ENCODE measurements around the gene GPBP1. TPM values are rescaled to one million over a fixed set of nuclear protein-coding genes. Genes with fewer than 3 reads are reported as not detected.
"Not testable (repeated sequence)": the region's sequence is repeated elsewhere in the genome, so short reads cannot be mapped to it uniquely, and the experiment has no call there.

Gene GPBP1
- total and polyA plus RNA-seq, 2 donors = 41.4 to 174 TPM

DNA sequence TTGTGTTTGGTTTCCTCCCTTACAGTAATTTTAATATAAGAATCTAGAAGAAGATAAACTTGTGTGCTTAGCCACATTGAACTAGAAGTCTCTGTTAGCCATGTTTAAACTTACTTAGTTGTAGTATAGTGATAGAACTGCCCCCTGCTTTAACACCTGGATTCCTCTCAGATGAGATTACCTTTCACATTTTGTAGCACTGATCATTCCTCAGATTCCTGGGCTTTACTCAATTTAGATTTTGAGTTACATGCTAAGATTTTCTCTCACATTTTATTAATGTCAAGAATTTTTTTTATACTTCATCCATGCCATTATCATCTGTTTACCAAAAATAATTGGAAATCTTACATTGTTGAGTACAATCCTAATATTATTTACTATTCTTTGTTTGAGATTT is 70.5 kb downstream of the GPBP1 start:
- no peak for DNase-seq (ENCODE audit: extremely low spot score)
- H3K36me3 ChIP-seq (ENCODE audit: insufficient read depth) = peaks cover 8% of the 10 kb centered on the region

DNA sequence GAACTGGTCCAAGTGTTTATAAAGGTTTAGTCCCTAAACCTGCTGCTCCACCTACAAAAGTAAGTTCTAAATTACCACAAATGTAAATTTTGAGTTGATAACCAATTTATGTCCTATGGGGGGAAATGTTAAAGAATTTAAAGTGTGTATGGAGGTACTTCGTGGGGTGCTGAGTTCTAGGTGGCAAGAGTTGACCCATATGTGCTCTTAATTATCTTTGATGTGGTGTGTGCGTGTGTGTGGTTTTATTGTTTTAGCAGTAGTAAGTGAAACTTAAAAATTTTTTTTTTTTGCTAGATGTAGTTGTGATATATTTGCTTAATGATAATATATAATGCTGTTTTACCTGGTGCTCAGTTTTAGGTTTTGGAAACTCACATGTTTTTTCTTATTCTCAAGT is 72.6 kb downstream of the GPBP1 start:
- no peak overlapping the region for H3K27ac ChIP-seq (ENCODE audit: low read depth)
- peaks cover 8% of the 10 kb centered on the region for H3K36me3 ChIP-seq (ENCODE audit: insufficient read depth)
- no peak overlapping the region for H3K4me3 ChIP-seq (ENCODE audit: low read depth, low read length)
- WGBS = 94% methylated on average over 2 of the region's 2 CpGs
- no peak for DNase-seq (ENCODE audit: extremely low spot score)
- H3K4me1 ChIP-seq (ENCODE audit: insufficient read depth) = no peaks in the 10 kb centered on the region

More for the DNA sequence above, 70.5 kb downstream of the GPBP1 start:
- H3K4me3 ChIP-seq (ENCODE audit: low read depth, low read length) = no peak overlapping the region
- no peak overlapping the region for H3K27ac ChIP-seq (ENCODE audit: low read depth)
- peaks cover 3% of the 10 kb centered on the region for H3K4me1 ChIP-seq (ENCODE audit: insufficient read depth)

DNA sequence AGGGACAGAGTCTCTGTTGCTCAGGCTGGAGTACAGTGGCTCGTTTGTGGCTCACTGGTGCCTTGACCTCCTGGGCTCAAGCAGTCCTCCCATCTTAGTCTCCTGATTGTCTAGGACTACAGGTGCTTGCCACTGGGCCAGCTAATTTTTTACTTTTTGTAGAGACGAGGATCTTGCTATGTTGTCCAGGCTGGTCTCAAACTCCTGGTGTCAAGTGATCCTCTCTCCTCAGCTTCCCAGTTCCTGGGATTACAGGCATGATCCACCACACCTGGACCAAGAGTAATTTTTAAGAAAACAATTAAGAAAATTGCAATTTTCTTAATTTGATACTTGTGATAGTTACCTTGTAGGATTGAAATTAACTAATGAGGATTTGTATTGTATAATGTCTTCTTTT is 73.9 kb downstream of the GPBP1 start:
- H3K4me1 ChIP-seq (ENCODE audit: insufficient read depth) = no peaks in the 10 kb centered on the region
- 94% methylated on average over 2 of the region's 2 CpGs for WGBS

DNA sequence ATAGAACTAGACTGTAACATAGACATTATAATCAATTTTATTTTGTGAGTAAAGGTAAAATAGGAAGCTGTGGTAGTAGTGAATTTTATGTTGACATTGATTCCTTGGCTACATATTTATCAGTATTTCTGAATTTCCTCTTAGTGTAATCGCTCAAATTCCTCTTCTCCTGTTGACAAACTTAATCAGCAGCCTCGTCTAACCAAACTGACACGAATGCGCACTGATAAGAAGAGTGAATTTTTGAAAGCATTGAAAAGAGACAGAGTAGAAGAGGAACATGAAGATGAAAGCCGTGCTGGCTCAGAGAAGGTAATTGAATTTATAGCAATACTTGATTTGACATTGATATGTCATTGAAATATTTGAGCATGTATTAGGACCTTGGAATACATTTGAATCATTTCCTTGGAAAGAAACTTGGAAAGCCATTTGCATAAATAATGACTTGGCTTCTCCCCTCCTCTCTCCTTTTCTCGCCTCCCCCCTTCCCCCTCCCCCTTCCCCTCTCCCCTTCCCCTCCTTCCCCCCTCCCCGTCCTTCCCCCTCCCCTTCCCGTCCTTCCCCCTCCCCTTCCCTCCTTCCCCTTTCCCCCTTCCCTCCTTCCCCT is 75.5 kb downstream of the GPBP1 start:
- H3K36me3 ChIP-seq (ENCODE audit: insufficient read depth) = peaks cover 8% of the 10 kb centered on the region
- H3K27ac ChIP-seq (ENCODE audit: low read depth) = no peak overlapping the region
- DNase-seq (ENCODE audit: extremely low spot score) = no peak
- H3K4me1 ChIP-seq (ENCODE audit: insufficient read depth) = no peaks in the 10 kb centered on the region
- H3K4me3 ChIP-seq (ENCODE audit: low read depth, low read length) = no peak overlapping the region
- 85% methylated on average over 8 of the region's 8 CpGs for WGBS

More for the DNA sequence above, 73.9 kb downstream of the GPBP1 start:
- Histone ChIP-seq H3K4me3 (ENCODE audit: low read depth, low read length) (no peak overlapping the region), H3K27ac (ENCODE audit: low read depth) (no peak overlapping the region), H3K36me3 (ENCODE audit: insufficient read depth) (peaks cover 8% of the 10 kb centered on the region)
- no peak for DNase-seq (ENCODE audit: extremely low spot score)

DNA sequence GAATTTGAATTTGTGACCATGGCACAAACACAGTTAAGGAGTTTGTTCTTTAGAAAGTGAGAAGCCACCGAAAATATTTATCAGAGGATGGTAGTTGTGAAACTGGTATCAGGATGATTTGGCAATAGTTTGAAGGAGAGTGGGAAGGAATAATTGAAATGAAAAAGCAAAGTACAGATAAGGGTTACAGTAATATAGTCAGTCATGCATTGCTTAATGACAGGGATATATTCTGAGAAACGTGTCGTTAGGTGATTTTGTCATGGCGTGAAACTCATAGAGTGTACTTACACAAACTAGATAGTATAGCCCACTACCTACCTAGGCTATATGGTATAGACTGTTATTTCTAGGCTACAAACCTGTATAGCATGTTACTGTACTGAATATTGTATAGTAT is 84.2 kb downstream of the GPBP1 start:
- H3K4me3 ChIP-seq (ENCODE audit: low read depth, low read length) = no peak overlapping the region
- peaks cover 4% of the 10 kb centered on the region for H3K36me3 ChIP-seq (ENCODE audit: insufficient read depth)
- H3K4me1 ChIP-seq (ENCODE audit: insufficient read depth) = no peaks in the 10 kb centered on the region
- no peak overlapping the region for H3K27ac ChIP-seq (ENCODE audit: low read depth)
- 88% methylated on average over 4 of the region's 4 CpGs for WGBS
- no peak for DNase-seq (ENCODE audit: extremely low spot score)

DNA sequence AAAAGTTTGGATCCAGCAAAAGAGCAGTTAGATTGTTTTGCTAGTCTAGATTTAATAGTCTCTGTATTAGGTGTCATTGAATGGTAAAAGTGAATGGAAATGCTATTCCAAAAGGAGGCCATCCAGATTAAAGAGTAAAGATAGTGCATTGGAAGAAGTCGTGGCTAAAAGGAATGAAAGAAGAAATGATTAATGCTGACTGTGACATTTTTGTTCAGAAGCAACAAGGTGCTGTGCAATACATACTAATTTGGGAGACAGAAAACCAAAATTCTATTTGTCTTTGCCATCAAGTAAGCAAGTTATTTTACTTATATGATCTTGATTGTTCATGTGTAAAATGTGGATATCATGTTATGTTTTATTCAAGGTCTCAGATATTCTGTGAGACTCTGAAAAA is 85.1 kb downstream of the GPBP1 start:
- Histone ChIP-seq H3K36me3 (ENCODE audit: insufficient read depth) (peaks cover 7% of the 10 kb centered on the region), H3K4me3 (ENCODE audit: low read depth, low read length) (no peak overlapping the region), H3K4me1 (ENCODE audit: insufficient read depth) (no peaks in the 10 kb centered on the region), H3K27ac (ENCODE audit: low read depth) (no peak overlapping the region)
- DNase-seq (ENCODE audit: extremely low spot score) = no peak
- WGBS = 68% methylated on average over 1 of the region's 1 CpG

DNA sequence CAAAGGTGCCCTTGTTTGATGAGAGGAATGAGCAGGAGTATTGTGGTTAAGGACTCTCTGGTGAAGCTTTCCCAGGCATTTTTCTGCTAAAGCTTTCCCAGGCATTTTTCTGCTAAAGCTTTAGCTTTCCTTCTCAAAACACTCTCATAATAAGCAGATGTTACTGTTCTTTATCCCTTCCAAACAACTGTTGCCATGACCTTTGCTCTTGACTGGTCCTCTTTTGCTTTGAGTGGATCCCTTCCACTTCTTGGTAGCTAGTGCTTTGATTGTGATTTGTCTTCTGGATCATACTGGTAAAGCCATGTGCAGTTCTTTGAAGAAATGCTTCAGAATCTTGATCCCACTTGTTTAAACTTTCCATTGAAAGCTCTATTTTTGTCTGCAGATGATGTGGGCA is 85.8 kb downstream of the GPBP1 start:
- no peak for DNase-seq (ENCODE audit: extremely low spot score)
- H3K4me1 ChIP-seq (ENCODE audit: insufficient read depth) = no peaks in the 10 kb centered on the region
- no peak overlapping the region for H3K27ac ChIP-seq (ENCODE audit: low read depth)
- H3K36me3 ChIP-seq (ENCODE audit: insufficient read depth) = peaks cover 7% of the 10 kb centered on the region
- no peak overlapping the region for H3K4me3 ChIP-seq (ENCODE audit: low read depth, low read length)

DNA sequence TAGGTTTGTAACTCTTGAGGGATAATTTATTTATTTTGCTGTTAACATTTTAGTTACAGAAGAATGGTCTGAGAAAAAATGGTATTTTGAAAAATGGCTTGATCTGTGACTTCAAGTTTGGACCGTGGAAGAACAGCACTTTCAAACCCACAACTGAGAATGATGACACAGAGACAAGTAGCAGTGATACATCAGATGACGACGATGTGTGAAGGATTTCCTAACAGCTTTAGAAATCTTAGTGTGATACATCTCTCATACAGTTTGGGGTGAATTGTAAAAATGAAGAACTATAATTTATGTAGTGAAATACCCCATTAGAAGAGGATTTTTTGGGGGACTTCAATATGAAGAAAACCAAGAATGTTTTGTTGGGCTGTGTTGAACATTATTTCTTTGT is 88.7 kb downstream of the GPBP1 start:
- WGBS = 84% methylated on average over 3 of the region's 3 CpGs
- no peak for DNase-seq (ENCODE audit: extremely low spot score)

DNA sequence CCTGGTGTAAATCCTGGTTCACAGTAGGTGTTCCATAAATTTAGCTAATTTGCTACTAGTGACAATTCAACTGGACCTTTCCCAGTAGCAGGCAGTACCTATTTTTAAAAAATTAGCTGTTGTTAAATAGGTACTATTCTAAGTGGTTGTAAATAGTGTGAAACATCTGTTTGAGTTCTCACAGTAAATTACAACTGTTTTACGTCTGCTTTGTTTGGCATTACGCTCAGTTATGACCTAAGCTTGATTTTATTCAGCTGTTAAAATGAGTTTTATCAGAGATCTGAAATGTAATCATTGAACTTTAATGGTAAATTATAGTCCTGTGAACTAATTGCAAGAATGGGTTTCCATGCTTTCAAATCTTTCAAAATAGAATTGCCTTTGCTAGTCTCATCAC is 93.9 kb downstream of the GPBP1 start:
- Histone ChIP-seq H3K36me3 (ENCODE audit: insufficient read depth) (peaks cover 3% of the 10 kb centered on the region), H3K4me3 (ENCODE audit: low read depth, low read length) (no peak overlapping the region), H3K4me1 (ENCODE audit: insufficient read depth) (no peaks in the 10 kb centered on the region), H3K27ac (ENCODE audit: low read depth) (no peak overlapping the region)
- WGBS = 33% methylated on average over 2 of the region's 2 CpGs
- DNase-seq (ENCODE audit: extremely low spot score) = no peak

More for the DNA sequence above, 88.7 kb downstream of the GPBP1 start:
- Histone ChIP-seq H3K4me3 (ENCODE audit: low read depth, low read length) (no peak overlapping the region), H3K27ac (ENCODE audit: low read depth) (no peak overlapping the region), H3K4me1 (ENCODE audit: insufficient read depth) (no peaks in the 10 kb centered on the region), H3K36me3 (ENCODE audit: insufficient read depth) (peaks cover 6% of the 10 kb centered on the region)

DNA sequence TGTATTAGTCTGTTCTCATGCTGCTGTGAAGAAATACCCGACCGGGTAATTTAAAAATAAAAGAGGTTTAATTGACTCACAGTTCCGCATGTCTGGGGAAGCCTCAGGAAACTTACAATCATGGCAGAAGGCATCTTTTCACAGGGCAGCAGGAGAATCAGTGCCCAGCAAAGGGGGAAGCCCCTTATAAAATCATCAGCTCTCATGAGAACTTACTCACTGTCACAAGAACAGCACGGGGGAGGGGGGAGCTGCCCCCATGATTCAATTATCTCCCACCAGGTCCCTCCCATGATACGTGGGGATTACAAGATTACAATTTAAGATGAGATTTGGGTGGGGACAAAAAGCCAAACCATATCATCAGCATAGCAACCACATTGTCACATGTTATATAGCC is 102.5 kb downstream of the GPBP1 start:
- DNase-seq (ENCODE audit: extremely low spot score) = no peak
- Histone ChIP-seq H3K36me3 (ENCODE audit: insufficient read depth) (no peaks in the 10 kb centered on the region), H3K27ac (ENCODE audit: low read depth) (no peak overlapping the region), H3K4me3 (ENCODE audit: low read depth, low read length) (no peak overlapping the region), H3K4me1 (ENCODE audit: insufficient read depth) (no peaks in the 10 kb centered on the region)
- WGBS = 77% methylated on average over 5 of the region's 5 CpGs

DNA sequence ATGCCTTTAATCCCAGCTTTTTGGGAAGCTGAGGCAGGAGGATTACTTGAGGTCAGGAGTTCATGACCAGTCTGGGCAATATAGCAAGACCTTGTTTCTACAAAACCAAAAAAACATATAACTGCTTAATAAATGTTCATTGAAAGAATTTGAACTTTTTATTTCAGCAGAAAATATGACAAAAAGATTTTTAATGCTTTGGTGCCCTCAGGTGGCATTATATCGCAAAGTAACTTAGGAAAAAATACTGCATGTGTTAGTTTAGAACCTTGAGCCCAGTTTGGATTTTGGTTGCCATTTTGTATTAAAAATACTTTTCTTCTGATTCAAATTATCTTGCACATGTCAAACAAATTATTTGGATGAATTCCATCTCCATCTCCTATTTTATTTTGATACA is 103.2 kb downstream of the GPBP1 start:
- H3K4me3 ChIP-seq (ENCODE audit: low read depth, low read length) = no peak overlapping the region

DNA sequence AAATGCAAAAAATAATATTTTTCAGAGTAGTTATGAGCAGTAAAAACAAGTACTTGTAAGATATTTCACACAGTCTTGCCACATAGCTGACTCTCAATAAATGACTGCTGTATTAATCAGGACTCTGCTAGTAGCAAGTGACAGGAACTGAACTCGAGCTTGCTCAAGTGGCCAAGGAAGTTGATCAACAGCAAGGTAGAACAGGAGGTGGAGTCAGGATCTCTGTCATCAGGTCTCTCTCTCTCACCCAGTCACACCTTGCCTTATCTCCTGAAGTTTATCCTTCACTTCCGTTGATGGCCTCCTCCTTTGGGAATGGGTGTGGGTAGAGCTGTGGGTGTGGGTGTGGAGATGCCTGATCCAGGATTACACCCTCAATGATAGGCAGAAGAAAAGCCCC is 107.0 kb downstream of the GPBP1 start:
- H3K4me3 ChIP-seq (ENCODE audit: low read depth, low read length) = no peak overlapping the region
- H3K36me3 ChIP-seq (ENCODE audit: insufficient read depth) = no peaks in the 10 kb centered on the region
- no peaks in the 10 kb centered on the region for H3K4me1 ChIP-seq (ENCODE audit: insufficient read depth)
- WGBS = 55% methylated on average over 2 of the region's 2 CpGs
- no peak for DNase-seq (ENCODE audit: extremely low spot score)
- H3K27ac ChIP-seq (ENCODE audit: low read depth) = no peak overlapping the region

More for the DNA sequence above, 103.2 kb downstream of the GPBP1 start:
- no peaks in the 10 kb centered on the region for H3K36me3 ChIP-seq (ENCODE audit: insufficient read depth)
- no peak for DNase-seq (ENCODE audit: extremely low spot score)
- H3K4me1 ChIP-seq (ENCODE audit: insufficient read depth) = no peaks in the 10 kb centered on the region
- 94% methylated on average over 1 of the region's 1 CpG for WGBS
- H3K27ac ChIP-seq (ENCODE audit: low read depth) = no peak overlapping the region

DNA sequence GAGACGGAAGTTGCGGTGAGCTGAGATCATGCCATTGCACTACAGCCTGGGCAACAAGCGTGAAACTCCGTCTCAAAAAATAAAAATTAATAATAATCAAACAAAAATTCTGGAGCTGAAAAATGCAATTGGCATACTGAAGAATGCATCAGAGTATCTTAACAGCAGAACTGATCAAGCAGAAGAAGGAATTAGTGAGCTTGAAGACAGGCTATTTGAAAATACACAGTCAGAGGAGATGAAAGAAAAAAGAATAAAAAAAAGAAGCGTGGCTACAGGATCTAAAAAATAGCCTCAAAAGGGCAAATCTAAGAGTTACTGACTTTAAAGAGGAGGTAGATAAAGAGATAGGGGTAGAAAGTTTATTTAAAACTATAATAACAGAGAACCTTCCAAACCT is 111.2 kb downstream of the GPBP1 start:
- H3K27ac ChIP-seq (ENCODE audit: low read depth); H3K4me3 ChIP-seq (ENCODE audit: low read depth, low read length); H3K36me3 ChIP-seq (ENCODE audit: insufficient read depth); DNase-seq (ENCODE audit: extremely low spot score); H3K4me1 ChIP-seq (ENCODE audit: insufficient read depth): not testable (repeated sequence)
- 96% methylated on average over 5 of the region's 5 CpGs for WGBS

DNA sequence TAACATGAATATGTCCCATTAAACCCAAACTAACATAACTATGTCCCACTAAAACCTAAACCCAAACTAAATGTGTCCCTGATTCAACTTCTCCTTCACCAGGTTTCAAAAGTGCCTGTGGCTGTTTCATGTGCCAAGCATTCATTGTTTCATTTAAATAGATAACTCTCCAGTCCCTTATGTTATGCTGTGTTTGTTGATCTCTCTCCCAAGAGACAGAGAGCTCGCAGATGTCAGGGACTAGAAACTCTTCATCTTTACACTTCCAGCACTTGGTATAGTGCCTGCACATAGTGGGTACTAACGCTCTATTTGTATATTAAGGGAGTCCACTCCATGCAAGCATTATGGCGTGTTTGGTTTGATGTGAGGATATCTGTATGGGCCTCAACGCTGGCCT is 118.0 kb downstream of the GPBP1 start:
- DNase-seq (ENCODE audit: extremely low spot score) = no peak

DNA sequence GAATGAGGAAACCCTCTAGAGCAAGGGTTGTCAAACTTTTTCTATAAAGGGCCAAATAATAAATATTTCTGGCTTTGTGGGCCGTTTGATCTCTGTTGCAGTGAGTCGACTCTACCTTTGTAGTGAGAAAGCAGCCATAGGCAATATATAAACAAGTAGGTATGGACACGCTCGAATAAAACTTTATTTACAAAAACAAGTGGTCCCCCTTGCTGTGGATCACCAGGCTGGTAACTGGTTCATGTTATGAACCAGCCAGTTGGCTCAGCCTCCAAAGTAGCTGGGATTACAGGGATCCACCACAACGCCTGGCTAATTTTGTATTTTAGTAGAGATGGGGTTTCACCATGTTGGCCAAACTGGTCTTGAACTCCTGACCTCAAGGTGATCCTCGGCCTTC is 118.5 kb downstream of the GPBP1 start:
- Histone ChIP-seq H3K4me3 (ENCODE audit: low read depth, low read length) (no peak overlapping the region), H3K27ac (ENCODE audit: low read depth) (no peak overlapping the region), H3K4me1 (ENCODE audit: insufficient read depth) (no peaks in the 10 kb centered on the region), H3K36me3 (ENCODE audit: insufficient read depth) (no peaks in the 10 kb centered on the region)
- no peak for DNase-seq (ENCODE audit: extremely low spot score)
- 91% methylated on average over 6 of the region's 6 CpGs for WGBS

More for the DNA sequence above, 118.0 kb downstream of the GPBP1 start:
- Histone ChIP-seq H3K36me3 (ENCODE audit: insufficient read depth) (no peaks in the 10 kb centered on the region), H3K4me1 (ENCODE audit: insufficient read depth) (no peaks in the 10 kb centered on the region), H3K4me3 (ENCODE audit: low read depth, low read length) (no peak overlapping the region), H3K27ac (ENCODE audit: low read depth) (no peak overlapping the region)
- WGBS = 88% methylated on average over 4 of the region's 4 CpGs
